Measurements from ENCODE around the gene ASTN2. TPM values are rescaled to one million over a fixed set of nuclear protein-coding genes. Genes with fewer than 3 reads are reported as not detected.

Gene ASTN2
- total and polyA plus RNA-seq, 10 donors, result 0.87 to 6.1 (median 3.7) TPM

GRCh38 chr9:117413346-117414219 is 1.3 kb downstream of the ASTN2 start:
- no peaks in the 10 kb centered on the region for H3K36me3 ChIP-seq
- no peak for DNase-seq
- no peak for TF ChIP-seq POLR2A (IDR thresholded peaks at IDR 0.05)
- TF ChIP-seq POLR2AphosphoS5 (IDR thresholded peaks at IDR 0.05), result no peak
- no peak for TF ChIP-seq CTCF (IDR thresholded peaks at IDR 0.05 in 8 of 11, conservative IDR thresholded peaks at IDR 0.05 in 3 of 11)
- intact Hi-C loops (cut with DNase I; ENCODE audit: low total_unique reads), result loop anchor here (10.0 kb wide), 1 partner anchor 679 kb away; no protein-coding TSS in a partner anchor
- WGBS, 5 donors, result 2 to 6% (median 3%) methylated on average over 48 to 51 of the region's 51 CpGs
- peaks cover 0 to 39% (median 17%) of the 10 kb centered on the region in 6 donors for H3K4me1 ChIP-seq
- H3K9me3 ChIP-seq, result no peaks in the 10 kb centered on the region
- H3K27me3 ChIP-seq (replicated peaks in 1 of 7), result peaks cover 4 to 76% (median 46%) of the 10 kb centered on the region in 7 donors
- no peak overlapping the region for H3K27ac ChIP-seq
- peak overlapping the region in 7 of 8 donors; percentile 15 to 65 (median 39) for H3K4me3 ChIP-seq

GRCh38 chr9:117412841-117413240 is 2.0 kb downstream of the ASTN2 start:
- intact Hi-C loops (cut with DNase I; ENCODE audit: low total_unique reads), result loop anchor here (10.0 kb wide), 1 partner anchor 678 kb away; no protein-coding TSS in a partner anchor
- H3K27me3 ChIP-seq (replicated peaks in 1 of 7), result peaks cover 4 to 69% (median 46%) of the 10 kb centered on the region in 7 donors
- DNase-seq, result no peak

GRCh38 chr9:117412006-117412715 is 2.7 kb downstream of the ASTN2 start:
- TF ChIP-seq POLR2AphosphoS5 (IDR thresholded peaks at IDR 0.05) (no peak), CTCF (IDR thresholded peaks at IDR 0.05 in 8 of 11, conservative IDR thresholded peaks at IDR 0.05 in 3 of 11) (no peak), POLR2A (IDR thresholded peaks at IDR 0.05) (no peak)
- Histone ChIP-seq H3K4me3 (peak overlapping the region in 1 of 8 donors; percentile 32), H3K27ac (no peak overlapping the region), H3K4me1 (peaks cover 0 to 39% (median 17%) of the 10 kb centered on the region in 6 donors), H3K36me3 (no peaks in the 10 kb centered on the region), H3K27me3 (replicated peaks in 1 of 7) (peaks cover 4 to 62% (median 46%) of the 10 kb centered on the region in 7 donors), H3K9me3 (no peaks in the 10 kb centered on the region)
- WGBS, 5 donors, result 36 to 44% (median 37%) methylated on average over 7 to 17 of the region's 17 CpGs
- no peak for DNase-seq
- intact Hi-C loops (cut with DNase I; ENCODE audit: low total_unique reads), result loop anchor here (10.0 kb wide), 1 partner anchor 677 kb away; no protein-coding TSS in a partner anchor

More at GRCh38 chr9:117412841-117413240, 2.0 kb downstream of the ASTN2 start:
- no peak overlapping the region for H3K27ac ChIP-seq
- no peaks in the 10 kb centered on the region for H3K9me3 ChIP-seq
- no peaks in the 10 kb centered on the region for H3K36me3 ChIP-seq
- peaks cover 0 to 39% (median 17%) of the 10 kb centered on the region in 6 donors for H3K4me1 ChIP-seq
- WGBS, 5 donors, result 5 to 16% (median 9%) methylated on average over 24 of the region's 24 CpGs
- TF ChIP-seq POLR2A (IDR thresholded peaks at IDR 0.05), result no peak
- no peak for TF ChIP-seq CTCF (IDR thresholded peaks at IDR 0.05 in 8 of 11, conservative IDR thresholded peaks at IDR 0.05 in 3 of 11)
- no peak for TF ChIP-seq POLR2AphosphoS5 (IDR thresholded peaks at IDR 0.05)
- peak overlapping the region in 3 of 8 donors; percentile 39 to 65 (median 49) for H3K4me3 ChIP-seq

Measured in spleen (tissue), 11 donors.